HG03025 (cell line): ENCODE data around the gene CTDSPL2.
"Not testable (repeated sequence)": the region's sequence is repeated elsewhere in the genome, so short reads cannot be mapped to it uniquely, and the experiment has no call there.

Experiments
- ATAC-seq: cut with Tn5 transposase; IDR thresholded peaks from one replicate; pipeline ENCODE4 v1.9.1; 2021; ENCODE audit warnings: mild to moderate bottlenecking, moderate library complexity; ENCODE audit not compliant: unreplicated experiment, low FRiP score

CTDSPL2 gene

GRCh38 chr15:44426975-44427755 is at the start of gene CTDSPL2:
Gene CTDSPL2, plus strand, starts transcription at chr15:44427629. Its CDS starts 31,386 bp downstream, at chr15:44459015.
- peak; percentile 91 for ATAC-seq

GRCh38 chr15:44381236-44381635 is 46.2 kb upstream of the CTDSPL2 start:
- no peak for ATAC-seq

GRCh38 chr15:44385344-44385942 is 42.0 kb upstream of the CTDSPL2 start:
- ATAC-seq = no peak

- ATAC-seq = no peak
These were observed 33.4 kb upstream of the CTDSPL2 start for GRCh38 chr15:44394062-44394461.

GRCh38 chr15:44394562-44394961 is 32.9 kb upstream of the CTDSPL2 start:
- ATAC-seq = no peak

GRCh38 chr15:44397869-44398268 is 29.6 kb upstream of the CTDSPL2 start:
- ATAC-seq = no peak

GRCh38 chr15:44414001-44414400 is 13.4 kb upstream of the CTDSPL2 start:
- ATAC-seq = no peak

GRCh38 chr15:44427756-44428724 is 611 bp downstream of the CTDSPL2 start:
- ATAC-seq = peak; percentile 8

- no peak for ATAC-seq
These were observed 8.7 kb downstream of the CTDSPL2 start for GRCh38 chr15:44435893-44436667.

- ATAC-seq = no peak
These were observed 11.0 kb downstream of the CTDSPL2 start for GRCh38 chr15:44438402-44438801.

GRCh38 chr15:44441095-44441501 is 13.7 kb downstream of the CTDSPL2 start:
- ATAC-seq = no peak

GRCh38 chr15:44443515-44443914 is 16.1 kb downstream of the CTDSPL2 start:
- ATAC-seq = no peak

- no peak for ATAC-seq
These were observed 20.4 kb downstream of the CTDSPL2 start for GRCh38 chr15:44447772-44448376.

- no peak for ATAC-seq
These were observed 22.7 kb downstream of the CTDSPL2 start for GRCh38 chr15:44450172-44450571.

GRCh38 chr15:44453578-44454283 is 26.3 kb downstream of the CTDSPL2 start:
- not testable (repeated sequence) for ATAC-seq

GRCh38 chr15:44458429-44458828 is 31.0 kb downstream of the CTDSPL2 start:
- no peak for ATAC-seq

GRCh38 chr15:44468709-44469385 is 41.4 kb downstream of the CTDSPL2 start:
- no peak for ATAC-seq

- ATAC-seq = no peak
These were observed 44.5 kb downstream of the CTDSPL2 start for GRCh38 chr15:44471885-44472455.
